Measurements from ENCODE around the gene TBC1D2. TPM values are rescaled to one million over a fixed set of nuclear protein-coding genes. Genes with fewer than 3 reads are reported as not detected.

Gene TBC1D2
- total RNA-seq, 1 experiment from 2014 or later, result 11.1 TPM

DNA sequence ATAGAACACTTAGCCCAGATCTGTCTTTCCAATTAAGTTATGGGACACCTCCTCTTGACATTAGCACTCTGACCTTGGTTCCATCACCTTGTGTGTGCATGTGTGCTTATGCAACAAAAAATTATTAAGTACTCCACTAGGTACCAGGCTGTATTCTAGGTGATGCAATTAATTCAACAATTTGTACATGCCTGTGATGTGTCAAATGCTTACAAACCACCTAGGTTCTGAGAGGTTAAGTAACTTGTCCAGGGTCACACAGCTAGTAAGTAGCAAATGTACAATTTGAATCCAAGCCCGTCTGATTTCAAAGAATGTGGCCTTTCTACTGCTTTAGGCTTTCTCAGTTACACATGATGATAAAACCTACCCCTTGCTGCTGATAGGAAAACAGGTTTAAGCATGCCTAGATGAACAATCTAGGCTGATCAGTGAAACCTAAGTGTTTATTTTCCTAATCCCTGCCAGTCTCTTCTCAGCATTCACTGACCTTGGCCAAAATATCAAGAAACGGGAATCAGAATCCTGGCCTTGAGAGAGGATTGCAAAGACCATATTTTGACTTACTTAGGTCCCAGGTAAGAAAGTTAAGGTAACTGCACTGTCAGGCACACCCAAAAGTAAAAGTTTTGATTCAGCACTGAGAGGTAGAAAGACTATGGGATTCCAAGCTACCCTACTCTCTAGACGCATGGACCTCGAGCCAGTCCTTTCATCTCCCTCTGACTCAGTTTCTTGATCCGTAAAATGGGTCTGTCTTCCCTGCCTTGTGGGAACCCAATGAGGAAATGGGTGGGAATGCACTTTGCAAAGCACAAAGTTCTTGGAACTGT is 1.0 kb downstream of the TBC1D2 start:
- CTCF ChIA-PET, result interaction anchor here (1.0 to 3.3 kb wide), 4 partner anchors 13 to 282 kb away, joined by 3 to 29 read pairs (median 4); no protein-coding TSS in a partner anchor
- Mint-ChIP-seq H3K9me3 (no peaks in the 10 kb centered on the region), H3K27ac (peak overlapping the region; percentile 42; the same call in 1 of the 2 replicates), H3K4me1 (peaks cover 48% of the 10 kb centered on the region), H3K27me3 (ENCODE audit: low read depth) (no peaks in the 10 kb centered on the region), H3K36me3 (peaks cover 9% of the 10 kb centered on the region), H3K4me3 (peak overlapping the region; percentile 93)
- ATAC-seq (no peak), DNase-seq (ENCODE audit: low spot score) (no peak)
- POLR2A ChIA-PET, result no interaction called here
- no peak for TF ChIP-seq GABPB1 (CRISPR knock-in tag; IDR thresholded peaks at IDR 0.05)
- no peak for TF ChIP-seq OVOL2 (CRISPR knock-in tag; IDR thresholded peaks at IDR 0.05; ENCODE audit: borderline replicate concordance)
- peak; percentile 74; the same call in 1 of the 2 replicates for TF ChIP-seq GTF2I (CRISPR knock-in tag; conservative IDR thresholded peaks at IDR 0.05)
- TF ChIP-seq FOXJ3 (CRISPR knock-in tag; IDR thresholded peaks at IDR 0.05; ENCODE audit: borderline replicate concordance), result no peak
- TF ChIP-seq ELF4 (CRISPR knock-in tag; IDR thresholded peaks at IDR 0.05; ENCODE audit: low read depth), result no peak
- TF ChIP-seq, protein P1, sequence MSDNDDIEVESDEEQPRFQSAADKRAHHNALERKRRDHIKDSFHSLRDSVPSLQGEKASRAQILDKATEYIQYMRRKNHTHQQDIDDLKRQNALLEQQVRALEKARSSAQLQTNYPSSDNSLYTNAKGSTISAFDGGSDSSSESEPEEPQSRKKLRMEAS (CRISPR knock-in tag; IDR thresholded peaks at IDR 0.05), result no peak

DNA sequence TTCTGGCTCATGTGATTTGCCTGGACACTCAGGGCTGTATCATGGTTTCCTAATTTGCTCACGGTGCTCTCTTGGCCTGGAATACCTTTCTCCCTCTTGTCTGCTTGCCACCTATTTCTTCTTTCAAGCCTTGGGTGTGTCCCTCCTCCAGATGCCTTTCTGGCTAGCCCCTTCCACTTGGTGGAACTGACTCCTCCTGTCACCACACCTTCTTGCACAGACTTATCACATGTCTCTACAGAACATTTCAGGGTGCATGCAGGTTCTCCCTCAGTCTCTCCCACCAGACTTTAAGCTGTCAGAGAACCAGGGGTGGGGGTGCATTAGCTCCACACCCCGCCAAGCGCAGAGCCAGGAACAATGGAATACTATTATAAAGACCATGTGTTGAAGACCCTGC is 1.9 kb downstream of the TBC1D2 start:
- POLR2A ChIA-PET, result no interaction called here
- no peak for TF ChIP-seq JUN (CRISPR knock-in tag; IDR thresholded peaks at IDR 0.05)
- TF ChIP-seq CREB1 (CRISPR knock-in tag; IDR thresholded peaks at IDR 0.05), result no peak
- TF ChIP-seq TEAD4 (CRISPR knock-in tag; IDR thresholded peaks at IDR 0.05), result no peak
- TF ChIP-seq, protein P2, sequence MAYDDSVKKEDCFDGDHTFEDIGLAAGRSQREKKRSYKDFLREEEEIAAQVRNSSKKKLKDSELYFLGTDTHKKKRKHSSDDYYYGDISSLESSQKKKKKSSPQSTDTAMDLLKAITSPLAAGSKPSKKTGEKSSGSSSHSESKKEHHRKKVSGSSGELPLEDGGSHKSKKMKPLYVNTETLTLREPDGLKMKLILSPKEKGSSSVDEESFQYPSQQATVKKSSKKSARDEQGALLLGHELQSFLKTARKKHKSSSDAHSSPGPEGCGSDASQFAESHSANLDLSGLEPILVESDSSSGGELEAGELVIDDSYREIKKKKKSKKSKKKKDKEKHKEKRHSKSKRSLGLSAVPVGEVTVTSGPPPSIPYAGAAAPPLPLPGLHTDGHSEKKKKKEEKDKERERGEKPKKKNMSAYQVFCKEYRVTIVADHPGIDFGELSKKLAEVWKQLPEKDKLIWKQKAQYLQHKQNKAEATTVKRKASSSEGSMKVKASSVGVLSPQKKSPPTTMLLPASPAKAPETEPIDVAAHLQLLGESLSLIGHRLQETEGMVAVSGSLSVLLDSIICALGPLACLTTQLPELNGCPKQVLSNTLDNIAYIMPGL (CRISPR knock-in tag; IDR thresholded peaks at IDR 0.05), result no peak
- TF ChIP-seq CREM (CRISPR knock-in tag; IDR thresholded peaks at IDR 0.05), result no peak
- TF ChIP-seq, protein P3, sequence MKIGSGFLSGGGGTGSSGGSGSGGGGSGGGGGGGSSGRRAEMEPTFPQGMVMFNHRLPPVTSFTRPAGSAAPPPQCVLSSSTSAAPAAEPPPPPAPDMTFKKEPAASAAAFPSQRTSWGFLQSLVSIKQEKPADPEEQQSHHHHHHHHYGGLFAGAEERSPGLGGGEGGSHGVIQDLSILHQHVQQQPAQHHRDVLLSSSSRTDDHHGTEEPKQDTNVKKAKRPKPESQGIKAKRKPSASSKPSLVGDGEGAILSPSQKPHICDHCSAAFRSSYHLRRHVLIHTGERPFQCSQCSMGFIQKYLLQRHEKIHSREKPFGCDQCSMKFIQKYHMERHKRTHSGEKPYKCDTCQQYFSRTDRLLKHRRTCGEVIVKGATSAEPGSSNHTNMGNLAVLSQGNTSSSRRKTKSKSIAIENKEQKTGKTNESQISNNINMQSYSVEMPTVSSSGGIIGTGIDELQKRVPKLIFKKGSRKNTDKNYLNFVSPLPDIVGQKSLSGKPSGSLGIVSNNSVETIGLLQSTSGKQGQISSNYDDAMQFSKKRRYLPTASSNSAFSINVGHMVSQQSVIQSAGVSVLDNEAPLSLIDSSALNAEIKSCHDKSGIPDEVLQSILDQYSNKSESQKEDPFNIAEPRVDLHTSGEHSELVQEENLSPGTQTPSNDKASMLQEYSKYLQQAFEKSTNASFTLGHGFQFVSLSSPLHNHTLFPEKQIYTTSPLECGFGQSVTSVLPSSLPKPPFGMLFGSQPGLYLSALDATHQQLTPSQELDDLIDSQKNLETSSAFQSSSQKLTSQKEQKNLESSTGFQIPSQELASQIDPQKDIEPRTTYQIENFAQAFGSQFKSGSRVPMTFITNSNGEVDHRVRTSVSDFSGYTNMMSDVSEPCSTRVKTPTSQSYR (CRISPR knock-in tag; IDR thresholded peaks at IDR 0.05), result no peak
- TF ChIP-seq, protein P4, sequence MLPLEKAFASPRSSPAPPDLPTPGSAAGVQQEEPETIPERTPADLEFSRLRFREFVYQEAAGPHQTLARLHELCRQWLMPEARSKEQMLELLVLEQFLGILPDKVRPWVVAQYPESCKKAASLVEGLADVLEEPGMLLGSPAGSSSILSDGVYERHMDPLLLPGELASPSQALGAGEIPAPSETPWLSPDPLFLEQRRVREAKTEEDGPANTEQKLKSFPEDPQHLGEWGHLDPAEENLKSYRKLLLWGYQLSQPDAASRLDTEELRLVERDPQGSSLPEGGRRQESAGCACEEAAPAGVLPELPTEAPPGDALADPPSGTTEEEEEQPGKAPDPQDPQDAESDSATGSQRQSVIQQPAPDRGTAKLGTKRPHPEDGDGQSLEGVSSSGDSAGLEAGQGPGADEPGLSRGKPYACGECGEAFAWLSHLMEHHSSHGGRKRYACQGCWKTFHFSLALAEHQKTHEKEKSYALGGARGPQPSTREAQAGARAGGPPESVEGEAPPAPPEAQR (CRISPR knock-in tag; IDR thresholded peaks at IDR 0.05), result no peak
- no peak for TF ChIP-seq FOXJ3 (CRISPR knock-in tag; IDR thresholded peaks at IDR 0.05; ENCODE audit: borderline replicate concordance)
- TF ChIP-seq ZNF671 (CRISPR knock-in tag; IDR thresholded peaks at IDR 0.05), result no peak
- TF ChIP-seq KAT7 (CRISPR knock-in tag; IDR thresholded peaks at IDR 0.05; ENCODE audit: borderline replicate concordance), result no peak
- TF ChIP-seq, protein P5, sequence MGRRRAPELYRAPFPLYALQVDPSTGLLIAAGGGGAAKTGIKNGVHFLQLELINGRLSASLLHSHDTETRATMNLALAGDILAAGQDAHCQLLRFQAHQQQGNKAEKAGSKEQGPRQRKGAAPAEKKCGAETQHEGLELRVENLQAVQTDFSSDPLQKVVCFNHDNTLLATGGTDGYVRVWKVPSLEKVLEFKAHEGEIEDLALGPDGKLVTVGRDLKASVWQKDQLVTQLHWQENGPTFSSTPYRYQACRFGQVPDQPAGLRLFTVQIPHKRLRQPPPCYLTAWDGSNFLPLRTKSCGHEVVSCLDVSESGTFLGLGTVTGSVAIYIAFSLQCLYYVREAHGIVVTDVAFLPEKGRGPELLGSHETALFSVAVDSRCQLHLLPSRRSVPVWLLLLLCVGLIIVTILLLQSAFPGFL (CRISPR knock-in tag; IDR thresholded peaks at IDR 0.05; ENCODE audit: borderline replicate concordance), result no peak
- TF ChIP-seq NR3C1 (CRISPR knock-in tag; conservative IDR thresholded peaks at IDR 0.05; ENCODE audit: low read depth), result no peak
- TF ChIP-seq, protein P6, sequence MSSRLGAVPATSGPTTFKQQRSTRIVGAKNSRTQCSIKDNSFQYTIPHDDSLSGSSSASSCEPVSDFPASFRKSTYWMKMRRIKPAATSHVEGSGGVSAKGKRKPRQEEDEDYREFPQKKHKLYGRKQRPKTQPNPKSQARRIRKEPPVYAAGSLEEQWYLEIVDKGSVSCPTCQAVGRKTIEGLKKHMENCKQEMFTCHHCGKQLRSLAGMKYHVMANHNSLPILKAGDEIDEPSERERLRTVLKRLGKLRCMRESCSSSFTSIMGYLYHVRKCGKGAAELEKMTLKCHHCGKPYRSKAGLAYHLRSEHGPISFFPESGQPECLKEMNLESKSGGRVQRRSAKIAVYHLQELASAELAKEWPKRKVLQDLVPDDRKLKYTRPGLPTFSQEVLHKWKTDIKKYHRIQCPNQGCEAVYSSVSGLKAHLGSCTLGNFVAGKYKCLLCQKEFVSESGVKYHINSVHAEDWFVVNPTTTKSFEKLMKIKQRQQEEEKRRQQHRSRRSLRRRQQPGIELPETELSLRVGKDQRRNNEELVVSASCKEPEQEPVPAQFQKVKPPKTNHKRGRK (CRISPR knock-in tag; IDR thresholded peaks at IDR 0.05; ENCODE audit: borderline replicate concordance), result no peak
- TF ChIP-seq, protein P7, sequence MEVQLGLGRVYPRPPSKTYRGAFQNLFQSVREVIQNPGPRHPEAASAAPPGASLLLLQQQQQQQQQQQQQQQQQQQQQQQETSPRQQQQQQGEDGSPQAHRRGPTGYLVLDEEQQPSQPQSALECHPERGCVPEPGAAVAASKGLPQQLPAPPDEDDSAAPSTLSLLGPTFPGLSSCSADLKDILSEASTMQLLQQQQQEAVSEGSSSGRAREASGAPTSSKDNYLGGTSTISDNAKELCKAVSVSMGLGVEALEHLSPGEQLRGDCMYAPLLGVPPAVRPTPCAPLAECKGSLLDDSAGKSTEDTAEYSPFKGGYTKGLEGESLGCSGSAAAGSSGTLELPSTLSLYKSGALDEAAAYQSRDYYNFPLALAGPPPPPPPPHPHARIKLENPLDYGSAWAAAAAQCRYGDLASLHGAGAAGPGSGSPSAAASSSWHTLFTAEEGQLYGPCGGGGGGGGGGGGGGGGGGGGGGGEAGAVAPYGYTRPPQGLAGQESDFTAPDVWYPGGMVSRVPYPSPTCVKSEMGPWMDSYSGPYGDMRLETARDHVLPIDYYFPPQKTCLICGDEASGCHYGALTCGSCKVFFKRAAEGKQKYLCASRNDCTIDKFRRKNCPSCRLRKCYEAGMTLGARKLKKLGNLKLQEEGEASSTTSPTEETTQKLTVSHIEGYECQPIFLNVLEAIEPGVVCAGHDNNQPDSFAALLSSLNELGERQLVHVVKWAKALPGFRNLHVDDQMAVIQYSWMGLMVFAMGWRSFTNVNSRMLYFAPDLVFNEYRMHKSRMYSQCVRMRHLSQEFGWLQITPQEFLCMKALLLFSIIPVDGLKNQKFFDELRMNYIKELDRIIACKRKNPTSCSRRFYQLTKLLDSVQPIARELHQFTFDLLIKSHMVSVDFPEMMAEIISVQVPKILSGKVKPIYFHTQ (CRISPR knock-in tag; IDR thresholded peaks at IDR 0.05), result no peak
- TF ChIP-seq, protein P8, sequence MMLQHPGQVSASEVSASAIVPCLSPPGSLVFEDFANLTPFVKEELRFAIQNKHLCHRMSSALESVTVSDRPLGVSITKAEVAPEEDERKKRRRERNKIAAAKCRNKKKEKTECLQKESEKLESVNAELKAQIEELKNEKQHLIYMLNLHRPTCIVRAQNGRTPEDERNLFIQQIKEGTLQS (CRISPR knock-in tag; conservative IDR thresholded peaks at IDR 0.05), result no peak
- TF ChIP-seq RELA (CRISPR knock-in tag; IDR thresholded peaks at IDR 0.05; ENCODE audit: borderline replicate concordance), result no peak
- DNase-seq (ENCODE audit: low spot score) (no peak), ATAC-seq (no peak)
- H3K27ac Mint-ChIP-seq, result no peak overlapping the region
- peak overlapping the region; percentile 93 for H3K4me3 Mint-ChIP-seq
- CTCF ChIA-PET, result no interaction called here
- H3K36me3 Mint-ChIP-seq, result peaks cover 9% of the 10 kb centered on the region
- H3K4me1 Mint-ChIP-seq, result peaks cover 56% of the 10 kb centered on the region
- no peaks in the 10 kb centered on the region for H3K9me3 Mint-ChIP-seq
- no peaks in the 10 kb centered on the region for H3K27me3 Mint-ChIP-seq (ENCODE audit: low read depth)

Measured in WTC11 (cell line).